ENCODE results near the gene CCDC174.

Gene CCDC174

GRCh38 chr3:14706096-14706495 lies 54.5 kb downstream of the CCDC174 start:
- no peak for DNase-seq

GRCh38 chr3:14716591-14716990 lies 65.0 kb downstream of the CCDC174 start:
- peak; percentile 56 for DNase-seq

- DNase-seq, result no peak
Measured at GRCh38 chr3:14717307-14717706, 65.7 kb downstream of the CCDC174 start.

- no peak for DNase-seq
Measured at GRCh38 chr3:14718539-14718938, 67.0 kb downstream of the CCDC174 start.

GRCh38 chr3:14719006-14719405 lies 67.4 kb downstream of the CCDC174 start:
- DNase-seq, result no peak

GRCh38 chr3:14721126-14721864 lies 69.7 kb downstream of the CCDC174 start:
- no peak for DNase-seq

Measured in kidney glomerular epithelial cell (primary cell).